Hepatocyte (in vitro differentiated cells): Measurements from ENCODE around the gene CNPPD1.

ENCODE experiments used
- CTCF ChIP-seq: fragments of 200-600 bp; sonication (generic); IDR thresholded peaks from 2 replicates; pipeline ENCODE4 v1.5.1; 2016; ENCODE audit warnings: antibody characterized with exemption, mild to moderate bottlenecking; ENCODE audit not compliant: poor library complexity
- EZH2phosphoT487 ChIP-seq: fragments of 200-600 bp; sonication (generic); IDR thresholded peaks from one replicate; pipeline ENCODE4 v1.6.1; 2018; ENCODE audit warnings: antibody characterized with exemption, mild to moderate bottlenecking, low read depth, moderate library complexity; ENCODE audit not compliant: unreplicated experiment, severe bottlenecking

- TF ChIP-seq CTCF (no peak), EZH2phosphoT487 (no peak)
Measured at GRCh38 chr2:219178377-219179175, 1.9 kb upstream of the CNPPD1 start.
